ENCODE measurements around the gene PPCS. TPM values are rescaled to one million over a fixed set of nuclear protein-coding genes. Genes with fewer than 3 reads are reported as not detected.

PPCS gene
- total RNA-seq, 1 donor from 2014 or later, result 40.1 TPM

DNA sequence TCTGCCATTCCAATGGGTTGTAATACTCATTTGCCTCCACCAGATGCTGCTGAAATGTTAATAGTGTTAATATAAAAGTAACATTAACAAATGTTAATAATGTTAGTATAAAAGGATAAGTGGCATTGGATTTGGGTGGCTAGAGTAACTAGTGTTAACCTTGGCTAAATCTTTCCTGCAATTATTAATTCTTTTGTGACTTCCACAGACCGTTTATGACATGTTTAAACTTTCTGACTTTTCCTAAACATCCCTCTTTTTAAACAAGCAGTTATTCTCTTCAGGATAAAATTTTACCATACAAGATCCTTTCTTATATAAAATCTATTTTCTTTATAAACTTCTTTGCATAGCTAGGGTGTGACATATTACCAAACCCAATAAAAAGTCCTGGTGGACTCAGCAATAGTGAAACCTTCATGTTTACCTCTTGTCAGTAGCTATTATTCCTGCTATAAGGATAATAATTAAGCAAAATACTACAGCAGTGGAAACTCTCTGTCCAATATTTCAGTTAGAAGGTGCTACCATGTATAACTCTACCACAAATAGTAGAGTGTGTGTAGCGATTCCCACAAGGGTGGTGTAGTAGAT lies 48.3 kb downstream of the PPCS start:
- Mint-ChIP-seq H3K27ac (no peak overlapping the region), H3K27me3 (ENCODE audit: insufficient read depth) (no peaks in the 10 kb centered on the region), H3K4me1 (ENCODE audit: low read depth) (no peaks in the 10 kb centered on the region), H3K36me3 (ENCODE audit: low read depth) (no peaks in the 10 kb centered on the region), H3K4me3 (no peak overlapping the region), H3K9me3 (peaks cover 32% of the 10 kb centered on the region)
- no peak for DNase-seq (ENCODE audit: low spot score)
- intact Hi-C loops (cut with micrococcal nuclease), result no loop called here

DNA sequence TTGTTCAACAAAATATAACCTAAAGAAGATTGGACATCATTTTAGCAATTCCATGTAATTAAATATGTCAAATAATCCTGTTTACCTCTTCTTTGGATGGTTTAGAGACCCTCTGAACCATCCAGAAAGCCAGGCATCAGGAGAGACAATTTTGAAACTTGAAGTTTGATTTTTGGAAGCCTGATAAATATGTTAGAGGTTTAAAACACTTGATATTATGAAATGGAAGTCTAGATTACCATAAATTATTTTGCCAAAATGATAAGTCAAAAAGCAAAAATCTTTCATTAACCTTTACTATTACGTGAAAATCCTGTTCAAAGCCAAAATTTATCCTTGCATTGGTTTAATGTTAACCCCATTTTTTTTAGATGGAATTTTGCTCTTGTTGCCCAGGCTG lies 50.2 kb downstream of the PPCS start:
- no peak overlapping the region for H3K4me3 Mint-ChIP-seq
- H3K36me3 Mint-ChIP-seq (ENCODE audit: low read depth), result peaks cover 2% of the 10 kb centered on the region
- H3K9me3 Mint-ChIP-seq, result peaks cover 45% of the 10 kb centered on the region
- H3K27ac Mint-ChIP-seq, result no peak overlapping the region
- no peaks in the 10 kb centered on the region for H3K4me1 Mint-ChIP-seq (ENCODE audit: low read depth)
- intact Hi-C loops (cut with micrococcal nuclease), result no loop called here
- no peaks in the 10 kb centered on the region for H3K27me3 Mint-ChIP-seq (ENCODE audit: insufficient read depth)
- DNase-seq (ENCODE audit: low spot score), result no peak

Other genes with a start within 250 kb of the PPCS start
- gene FOXJ3, start 121.3 kb upstream of the PPCS start, total RNA-seq, result 50.1 and 51.6 TPM in 2 replicates
- gene RIMKLA, start 75.8 kb upstream of the PPCS start, total RNA-seq, result 3.3 and 4.8 TPM in 2 replicates
- gene ZMYND12, start 521 bp upstream of the PPCS start, total RNA-seq, result not detected in 2 replicates
- 1.0 and 1.9 TPM in 2 replicates for gene CCDC30, start 6.7 kb downstream of the PPCS start, total RNA-seq
- 89.7 and 94.6 TPM in 2 replicates for gene PPIH, start 201.9 kb downstream of the PPCS start, total RNA-seq
- 774 and 780 TPM in 2 replicates for gene YBX1, start 225.9 kb downstream of the PPCS start, total RNA-seq